ENCODE results near the gene FGR.

The FGR gene

GRCh38 chr1:27600498-27601175 is 34.3 kb downstream of the FGR start:
- no peak for DNase-seq

GRCh38 chr1:27599605-27600497 is 35.1 kb downstream of the FGR start:
- DNase-seq, result no peak

GRCh38 chr1:27598902-27599528 is 36.0 kb downstream of the FGR start:
- no peak for DNase-seq

GRCh38 chr1:27598295-27598687 is 36.7 kb downstream of the FGR start:
- no peak for DNase-seq

- DNase-seq, result no peak
These were observed 37.3 kb downstream of the FGR start for GRCh38 chr1:27597516-27598294.

- DNase-seq, result no peak
These were observed 38.0 kb downstream of the FGR start for GRCh38 chr1:27596986-27597385.

GRCh38 chr1:27596261-27596660 is 38.7 kb downstream of the FGR start:
- DNase-seq, result no peak

- DNase-seq, result peak; percentile 25
These were observed 39.4 kb downstream of the FGR start for GRCh38 chr1:27595597-27595996.

GRCh38 chr1:27594564-27595510 is 40.1 kb downstream of the FGR start:
- peak; percentile 33 for DNase-seq

- DNase-seq, result no peak
These were observed 41.1 kb downstream of the FGR start for GRCh38 chr1:27593678-27594563.

GRCh38 chr1:27592931-27593677 is 41.9 kb downstream of the FGR start:
- DNase-seq, result no peak

- DNase-seq, result no peak
These were observed 42.6 kb downstream of the FGR start for GRCh38 chr1:27592232-27592930.

- no peak for DNase-seq
These were observed 43.4 kb downstream of the FGR start for GRCh38 chr1:27591622-27592021.

- no peak for DNase-seq
These were observed 44.0 kb downstream of the FGR start for GRCh38 chr1:27590917-27591508.

GRCh38 chr1:27589841-27590426 is 45.1 kb downstream of the FGR start:
- DNase-seq, result no peak

GRCh38 chr1:27589441-27589840 is 45.5 kb downstream of the FGR start:
- no peak for DNase-seq

- no peak for DNase-seq
These were observed 46.4 kb downstream of the FGR start for GRCh38 chr1:27588256-27589232.
